Neuronal stem cell (in vitro differentiated cells): ENCODE data around the gene PARP3.
A peak's percentile ranks its signal among the peaks of the same experiment; 100 is the strongest.

Experiments
- DNase-seq: peaks from one replicate; pipeline ENCODE4 v3.0.0-alpha.2; 2013; ENCODE audit warnings: low spot score
- H2AFZ ChIP-seq: one replicate; pipeline ENCODE4 v1.6.1; 2013; ENCODE audit warnings: mild to moderate bottlenecking, low read length, inconsistent platforms
- H2AK5ac ChIP-seq: 2 replicates; pipeline ENCODE4 v1.6.1; 2013; ENCODE audit warnings: low read depth, mild to moderate bottlenecking, inconsistent platforms, low read length, moderate library complexity, mixed read lengths
- H2BK120ac ChIP-seq: 2 replicates; pipeline ENCODE4 v1.6.1; 2013; ENCODE audit warnings: low read depth, mild to moderate bottlenecking, inconsistent platforms, low read length, moderate library complexity, mixed read lengths
- H2BK12ac ChIP-seq: one replicate; pipeline ENCODE4 v1.6.1; 2013; ENCODE audit warnings: low read length, inconsistent platforms
- H2BK15ac ChIP-seq: 2 replicates; pipeline ENCODE4 v1.6.1; 2013; ENCODE audit warnings: mild to moderate bottlenecking, low read length, inconsistent platforms, mixed read lengths
- H2BK5ac ChIP-seq: one replicate; pipeline ENCODE4 v1.6.1; 2013; ENCODE audit warnings: inconsistent platforms, mild to moderate bottlenecking, low read length, moderate library complexity
- H3K14ac ChIP-seq: one replicate; pipeline ENCODE4 v1.6.1; 2013; ENCODE audit warnings: low read length, inconsistent platforms
- H3K18ac ChIP-seq: 2 replicates; pipeline ENCODE4 v1.6.1; 2013; ENCODE audit warnings: low read length, inconsistent platforms
- H3K23ac ChIP-seq: 2 replicates; pipeline ENCODE4 v1.6.1; 2013; ENCODE audit warnings: low read depth, mild to moderate bottlenecking, mixed read lengths, low read length, inconsistent platforms; ENCODE audit not compliant: poor library complexity
- H3K27ac ChIP-seq: replicated peaks from 3 replicates; pipeline ENCODE4 v1.5.1; 2013; ENCODE audit warnings: low read length, inconsistent platforms
- H3K27me3 ChIP-seq, 3 experiments: 2 replicates each; pipeline ENCODE4 v1.6.1; 2013; ENCODE audit warnings: low read length in 3 of 3, mild to moderate bottlenecking in 2 of 3, inconsistent platforms in 1 of 3, low read depth in 1 of 3, mixed read lengths in 1 of 3, moderate library complexity in 1 of 3; ENCODE audit not compliant: control insufficient read depth in 3 of 3, insufficient read depth in 3 of 3
- H3K36me3 ChIP-seq, 2 donors: replicated peaks in 1 of 2; 2 replicates each; pipeline ENCODE4 v1.6.1; 2013; ENCODE audit warnings: low read length in 2 of 2; ENCODE audit not compliant: control insufficient read depth in 2 of 2, insufficient read depth in 2 of 2
- H3K4ac ChIP-seq: 2 replicates; pipeline ENCODE4 v1.6.1; 2013; ENCODE audit warnings: inconsistent platforms, mild to moderate bottlenecking, low read length, moderate library complexity
- H3K4me1 ChIP-seq, 2 donors: 1 replicate in 1 of 2; 2 replicates in 1 of 2; pipeline ENCODE4 v1.6.1; 2013; ENCODE audit warnings: low read length in 2 of 2, low read depth in 1 of 2; ENCODE audit not compliant: control insufficient read depth in 2 of 2, insufficient read depth in 1 of 2
- H3K4me2 ChIP-seq: one replicate; pipeline ENCODE4 v1.6.1; 2013; ENCODE audit warnings: mild to moderate bottlenecking, low read length, inconsistent platforms; ENCODE audit not compliant: insufficient read depth, poor library complexity, severe bottlenecking
- H3K4me3 ChIP-seq, 2 donors: 2 replicates each; pipeline ENCODE4 v1.5.1; 2013; ENCODE audit warnings: low read length in 2 of 2, mild to moderate bottlenecking in 2 of 2, inconsistent platforms in 1 of 2, moderate library complexity in 1 of 2
- H3K79me1 ChIP-seq: one replicate; pipeline ENCODE4 v1.6.1; 2013; ENCODE audit warnings: low read depth, mild to moderate bottlenecking, inconsistent platforms, low read length, moderate library complexity
- H3K9ac ChIP-seq: one replicate; pipeline ENCODE4 v1.6.1; 2013; ENCODE audit warnings: mild to moderate bottlenecking, low read depth, low read length, inconsistent platforms; ENCODE audit not compliant: poor library complexity
- H3K9me3 ChIP-seq, 2 donors: replicated peaks in 1 of 2; 2 replicates each; pipeline versions ENCODE3 to v1.6.1; 2013; ENCODE audit warnings: low read length in 2 of 2, mild to moderate bottlenecking in 2 of 2, inconsistent platforms in 1 of 2, low read depth in 1 of 2, mixed read lengths in 1 of 2, moderate library complexity in 1 of 2; ENCODE audit not compliant: control insufficient read depth in 2 of 2, insufficient read depth in 1 of 2
- H4K8ac ChIP-seq: one replicate; pipeline ENCODE4 v1.6.1; 2013; ENCODE audit warnings: low read depth, mild to moderate bottlenecking, inconsistent platforms, low read length, moderate library complexity
- H4K91ac ChIP-seq: one replicate; pipeline ENCODE4 v1.6.1; 2013; ENCODE audit warnings: low read length, low read depth, mild to moderate bottlenecking, inconsistent platforms; ENCODE audit not compliant: poor library complexity
- WGBS, 2 donors: extraction: QIAGEN DNeasy Blood & Tissue Kit; methylation state at CpG; one replicate each; pipeline ENCODE4 v1.1.7; 2013; ENCODE audit warnings: missing lambda C conversion rate in 2 of 2, mixed read lengths in 1 of 2; ENCODE audit not compliant: insufficient read length in 2 of 2, insufficient replicate concordance in 1 of 2; ENCODE audit errors: extremely low coverage in 2 of 2; 5-methylcytosine and 5-hydroxymethylcytosine counted together

PARP3 gene

DNA sequence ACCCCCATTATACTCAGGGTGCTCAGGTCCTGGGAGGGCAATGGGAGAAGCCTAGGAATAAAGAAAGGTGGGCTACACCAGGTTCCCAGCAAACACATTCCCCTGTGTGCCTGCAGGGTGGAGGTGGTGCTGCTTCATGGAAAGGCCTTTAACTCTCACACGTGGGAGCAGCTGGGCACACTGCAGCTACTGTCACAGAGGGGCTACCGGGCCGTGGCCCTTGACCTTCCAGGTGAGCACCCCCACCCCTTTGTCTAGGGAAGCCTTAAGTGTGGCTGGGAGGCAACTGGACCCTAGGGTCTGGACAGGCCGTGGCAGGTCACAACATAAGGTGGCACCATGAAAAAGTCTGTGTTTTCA is 36.0 kb downstream of the PARP3 start:
- Histone ChIP-seq H2AFZ (no peak overlapping the region), H2BK12ac (no peak overlapping the region), H3K4me3 (no peak overlapping the region), H3K18ac (no peak overlapping the region), H3K9me3 (no peaks in the 10 kb centered on the region), H2BK120ac (no peak overlapping the region), H2BK15ac (no peak overlapping the region), H3K9ac (no peak overlapping the region), H3K36me3 (peaks cover 0 to 9% of the 10 kb centered on the region in 2 donors), H2BK5ac (no peak overlapping the region), H3K27ac (no peak overlapping the region), H2AK5ac (no peak overlapping the region), H3K79me1 (no peaks in the 10 kb centered on the region), H3K14ac (no peak overlapping the region), H4K8ac (no peak overlapping the region), H4K91ac (no peak overlapping the region), H3K27me3 (peaks cover 0 to 2% (median 0%) of the 10 kb centered on the region in 3 experiments), H3K4ac (no peak overlapping the region), H3K4me2 (no peak overlapping the region), H3K4me1 (peaks cover 24 to 27% of the 10 kb centered on the region in 2 donors), H3K23ac (no peak overlapping the region)
- WGBS, 2 donors = no CpG with 5 or more reads among the region's 4 CpGs
- DNase-seq = no peak

GRCh38 chr3:51980253-51980652 is 38.1 kb downstream of the PARP3 start:
- H2AK5ac ChIP-seq = no peak overlapping the region
- no peak overlapping the region for H3K4me2 ChIP-seq
- H3K36me3 ChIP-seq = peaks cover 0 to 9% of the 10 kb centered on the region in 2 donors
- H4K8ac ChIP-seq = no peak overlapping the region
- no peaks in the 10 kb centered on the region for H3K79me1 ChIP-seq
- H3K27me3 ChIP-seq = peaks cover 0 to 2% (median 0%) of the 10 kb centered on the region in 3 experiments
- H2BK5ac ChIP-seq = no peak overlapping the region
- no peak overlapping the region for H4K91ac ChIP-seq
- no peak overlapping the region for H2AFZ ChIP-seq
- H3K4me1 ChIP-seq = peaks cover 18 to 20% of the 10 kb centered on the region in 2 donors
- peak overlapping the region; percentile 27 for H3K23ac ChIP-seq
- H3K27ac ChIP-seq = no peak overlapping the region
- H3K4ac ChIP-seq = no peak overlapping the region
- no peak overlapping the region for H3K9ac ChIP-seq
- H2BK15ac ChIP-seq = no peak overlapping the region
- H3K18ac ChIP-seq = peak overlapping the region; percentile 50
- no peak overlapping the region for H3K4me3 ChIP-seq
- no CpG with 5 or more reads among the region's 10 CpGs for WGBS, 2 donors
- no peaks in the 10 kb centered on the region for H3K9me3 ChIP-seq
- H2BK120ac ChIP-seq = no peak overlapping the region
- H2BK12ac ChIP-seq = no peak overlapping the region
- DNase-seq = no peak
- no peak overlapping the region for H3K14ac ChIP-seq

DNA sequence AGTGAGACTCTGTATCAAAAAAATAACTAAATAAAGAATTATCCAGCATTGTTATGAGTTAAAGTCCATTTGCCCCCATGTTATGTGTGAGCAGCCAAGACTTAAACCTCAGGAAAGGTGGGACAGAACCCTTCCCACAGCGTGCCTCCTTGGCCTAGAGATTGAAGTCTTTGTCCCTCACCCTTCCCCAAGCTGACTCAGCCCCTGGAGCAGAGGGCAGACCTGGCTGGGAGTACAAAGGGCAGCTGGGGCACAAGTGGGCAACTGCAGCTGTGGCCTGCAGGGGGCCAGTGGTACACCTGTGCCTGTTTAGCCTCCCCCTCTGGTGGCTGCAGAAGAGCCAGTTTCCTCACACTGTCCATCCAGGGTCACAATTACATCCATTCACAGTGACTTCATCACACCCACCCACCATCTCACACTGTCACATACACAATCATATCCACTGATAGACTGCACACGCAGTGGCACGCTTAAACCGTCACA is 40.2 kb downstream of the PARP3 start:
- H3K18ac ChIP-seq = peak overlapping the region; percentile 89
- H2BK120ac ChIP-seq = peak overlapping the region; percentile 21
- H3K23ac ChIP-seq = peak overlapping the region; percentile 97
- no peak overlapping the region for H4K8ac ChIP-seq
- H3K4me2 ChIP-seq = peak overlapping the region; percentile 87
- H2BK15ac ChIP-seq = peak overlapping the region; percentile 19
- WGBS, 2 donors = no CpG with 5 or more reads among the region's 4 CpGs
- H2BK5ac ChIP-seq = no peak overlapping the region
- no peaks in the 10 kb centered on the region for H3K9me3 ChIP-seq
- H3K79me1 ChIP-seq = peaks cover 3% of the 10 kb centered on the region
- peaks cover 3 to 9% of the 10 kb centered on the region in 2 donors for H3K36me3 ChIP-seq
- H3K14ac ChIP-seq = peak overlapping the region; percentile 49
- peak overlapping the region; percentile 8 for H2BK12ac ChIP-seq
- peaks cover 11 to 13% of the 10 kb centered on the region in 2 donors for H3K4me1 ChIP-seq
- peak overlapping the region; percentile 90 for H3K27ac ChIP-seq
- peak overlapping the region; percentile 96 for H2AFZ ChIP-seq
- H3K9ac ChIP-seq = peak overlapping the region; percentile 94
- H4K91ac ChIP-seq = peak overlapping the region; percentile 69
- no peak overlapping the region for H3K4ac ChIP-seq
- H2AK5ac ChIP-seq = peak overlapping the region; percentile 16
- H3K4me3 ChIP-seq = peak overlapping the region; percentile 51 to 54
- DNase-seq = no peak
- H3K27me3 ChIP-seq = no peaks in the 10 kb centered on the region

DNA sequence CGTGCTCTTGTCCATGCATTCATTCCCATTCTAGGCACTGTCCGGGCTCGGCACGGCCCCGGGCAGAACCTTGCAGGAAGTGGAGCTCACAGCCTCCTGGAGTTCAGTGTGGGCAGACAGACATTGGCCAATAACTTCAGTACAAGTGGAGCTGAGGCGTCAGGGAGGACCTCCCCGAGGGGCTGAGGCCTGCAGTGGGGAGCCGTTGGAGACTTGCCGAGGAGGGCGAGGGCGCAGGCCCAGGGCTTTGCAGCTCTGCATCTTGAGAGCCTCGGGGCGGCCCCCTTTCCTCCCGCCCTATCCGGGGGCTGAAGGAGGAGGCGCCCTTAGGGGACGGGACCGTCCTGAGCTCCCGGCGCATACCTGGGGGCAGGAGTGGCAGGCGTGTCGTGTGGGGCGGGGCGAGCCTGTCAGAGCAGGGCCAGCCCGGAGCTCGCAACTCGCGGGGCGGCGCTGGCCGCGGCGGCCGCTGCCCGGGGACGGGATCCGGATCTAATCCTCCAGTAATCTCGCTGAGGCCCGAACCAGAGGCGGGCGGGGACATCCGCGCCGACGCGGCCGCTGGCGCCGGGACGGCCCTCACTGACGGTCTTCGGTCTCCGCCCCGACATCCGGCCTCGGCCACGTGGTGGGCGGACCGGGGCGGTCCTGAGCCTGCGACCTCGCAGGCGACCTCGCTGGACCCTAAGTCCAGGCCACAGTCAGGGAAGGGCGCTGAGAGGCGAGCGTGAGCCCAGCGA is 40.8 kb downstream of the PARP3 start, which contains the start of gene ACY1:
Gene ACY1 (plus strand): TSS at position 698 of the 740 bp plus-strand sequence. CDS start 530 bp downstream, outside the sequence.
- Histone ChIP-seq H3K23ac (peak within 1 kb of the TSS; percentile 97), H2BK15ac (peak within 1 kb of the TSS; percentile 91), H3K4ac (peak within 1 kb of the TSS; percentile 84), H3K9ac (peak within 1 kb of the TSS; percentile 94), H4K8ac (no peak within 1 kb of the TSS), H2AK5ac (peak within 1 kb of the TSS; percentile 99), H2AFZ (peak within 1 kb of the TSS; percentile 96), H3K36me3 (peaks cover 3 to 9% of the 10 kb centered on the region in 2 donors), H3K79me1 (peaks cover 3% of the 10 kb centered on the region), H3K4me1 (peaks cover 11 to 13% of the 10 kb centered on the region in 2 donors), H3K9me3 (no peaks in the 10 kb centered on the region), H3K4me3 (peak within 1 kb of the TSS; percentile 51 to 54), H2BK120ac (peak within 1 kb of the TSS; percentile 21), H2BK12ac (peak within 1 kb of the TSS; percentile 8), H3K27ac (peak within 1 kb of the TSS; percentile 90), H3K4me2 (peak within 1 kb of the TSS; percentile 87), H3K14ac (peak within 1 kb of the TSS; percentile 49), H2BK5ac (peak within 1 kb of the TSS; percentile 55), H3K27me3 (no peaks in the 10 kb centered on the region), H3K18ac (peak within 1 kb of the TSS; percentile 89), H4K91ac (peak within 1 kb of the TSS; percentile 69)
- no CpG with 5 or more reads among the region's 68 CpGs for WGBS, 2 donors
- DNase-seq = peak; percentile 87
